ENCODE results near the gene ANKS1A. TPM values are rescaled to one million over a fixed set of nuclear protein-coding genes. Genes with fewer than 3 reads are reported as not detected.

Gene ANKS1A
- total RNA-seq, 6 experiments from 2014 or later = 6.7 to 17.4 (median 10.5) TPM

DNA sequence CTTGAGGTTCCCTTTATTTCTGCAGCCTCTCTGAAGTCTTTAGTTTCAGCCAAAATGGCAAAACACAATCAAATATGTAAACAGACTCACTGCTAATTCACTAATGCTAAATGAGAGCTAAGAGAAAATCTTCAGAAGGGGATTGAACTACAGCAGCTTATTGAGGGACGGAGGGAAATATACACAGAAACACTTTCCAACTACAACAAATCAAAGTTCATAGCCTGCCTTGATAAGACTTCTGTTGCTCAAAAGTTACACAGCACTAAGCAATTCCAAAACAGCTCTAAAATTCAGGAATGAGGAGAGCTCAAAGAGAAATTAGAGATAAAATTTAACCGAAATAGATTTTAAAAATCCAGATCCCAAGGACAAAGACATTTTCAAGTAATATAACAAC, 250.4 kb downstream of the ANKS1A start:
- H3K9me3 ChIP-seq = no peaks in the 10 kb centered on the region
- H3K27me3 ChIP-seq = no peaks in the 10 kb centered on the region
- H3K4me1 ChIP-seq = peaks cover 0 to 6% (median 0%) of the 10 kb centered on the region in 4 donors
- DNase-seq (no peak), ATAC-seq (peak; percentile 91 to 96 (median 92))
- 19% methylated on average over 2 of the region's 2 CpGs for WGBS (ENCODE audit: insufficient coverage, low coverage, low lambda C conversion rate, missing lambda C conversion rate)
- intact Hi-C loops (cut with DNase I) = no loop called here
- no peaks in the 10 kb centered on the region for H3K36me3 ChIP-seq
- H3K4me3 ChIP-seq = no peak overlapping the region
- H3K27ac ChIP-seq = peak overlapping the region in 2 of 3 donors; percentile 75 to 78
- no peak for TF ChIP-seq POLR2A (IDR thresholded peaks at IDR 0.05)
- TF ChIP-seq, protein P1, sequence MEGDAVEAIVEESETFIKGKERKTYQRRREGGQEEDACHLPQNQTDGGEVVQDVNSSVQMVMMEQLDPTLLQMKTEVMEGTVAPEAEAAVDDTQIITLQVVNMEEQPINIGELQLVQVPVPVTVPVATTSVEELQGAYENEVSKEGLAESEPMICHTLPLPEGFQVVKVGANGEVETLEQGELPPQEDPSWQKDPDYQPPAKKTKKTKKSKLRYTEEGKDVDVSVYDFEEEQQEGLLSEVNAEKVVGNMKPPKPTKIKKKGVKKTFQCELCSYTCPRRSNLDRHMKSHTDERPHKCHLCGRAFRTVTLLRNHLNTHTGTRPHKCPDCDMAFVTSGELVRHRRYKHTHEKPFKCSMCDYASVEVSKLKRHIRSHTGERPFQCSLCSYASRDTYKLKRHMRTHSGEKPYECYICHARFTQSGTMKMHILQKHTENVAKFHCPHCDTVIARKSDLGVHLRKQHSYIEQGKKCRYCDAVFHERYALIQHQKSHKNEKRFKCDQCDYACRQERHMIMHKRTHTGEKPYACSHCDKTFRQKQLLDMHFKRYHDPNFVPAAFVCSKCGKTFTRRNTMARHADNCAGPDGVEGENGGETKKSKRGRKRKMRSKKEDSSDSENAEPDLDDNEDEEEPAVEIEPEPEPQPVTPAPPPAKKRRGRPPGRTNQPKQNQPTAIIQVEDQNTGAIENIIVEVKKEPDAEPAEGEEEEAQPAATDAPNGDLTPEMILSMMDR (IDR thresholded peaks at IDR 0.05) = no peak

DNA sequence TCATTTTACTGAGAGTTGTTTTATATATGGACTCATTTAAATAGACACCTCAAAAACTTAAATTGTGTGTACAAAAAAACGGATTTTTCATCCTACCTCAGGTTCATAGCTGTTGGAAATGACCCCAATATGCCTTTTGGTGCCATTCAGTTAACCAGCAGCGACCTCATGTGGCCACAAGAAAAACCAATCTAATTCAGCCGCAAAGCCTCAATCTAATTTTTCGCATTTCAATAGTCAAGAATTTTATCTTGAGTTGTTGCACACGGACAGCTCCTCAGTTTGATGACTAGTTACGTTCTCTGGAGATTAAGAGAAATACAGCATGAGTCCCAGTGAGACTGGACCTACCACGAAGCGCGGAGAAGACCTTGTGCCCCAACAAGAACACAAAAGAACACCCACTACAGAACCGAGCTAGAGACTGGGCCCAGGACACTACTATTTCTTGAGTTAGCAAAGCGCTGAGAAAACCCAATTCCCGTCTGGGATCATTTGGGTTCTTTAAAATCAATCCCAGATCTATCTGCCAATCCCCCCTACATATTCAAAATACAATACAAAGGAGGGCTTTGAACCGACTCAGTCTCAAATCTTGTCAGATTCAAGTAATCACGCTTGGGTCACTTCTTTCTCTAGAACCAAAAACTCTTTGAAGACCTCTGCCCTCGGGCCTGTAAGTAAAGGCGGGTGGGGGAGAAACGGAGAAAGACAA, 251.0 kb downstream of the ANKS1A start:
- ATAC-seq (peak; percentile 74 to 87 (median 79)), DNase-seq (peak in 2 of 3 donors; percentile 29 to 56)
- Histone ChIP-seq H3K4me1 (peaks cover 0 to 6% (median 0%) of the 10 kb centered on the region in 4 donors), H3K27me3 (no peaks in the 10 kb centered on the region), H3K4me3 (no peak overlapping the region), H3K36me3 (no peaks in the 10 kb centered on the region), H3K9me3 (no peaks in the 10 kb centered on the region), H3K27ac (peak overlapping the region in 2 of 3 donors; percentile 75 to 78)
- no peak for TF ChIP-seq POLR2A (IDR thresholded peaks at IDR 0.05)
- TF ChIP-seq, protein P1 (IDR thresholded peaks at IDR 0.05) = peak; percentile 79 to 94 (median 84)
- WGBS (ENCODE audit: insufficient coverage, low coverage, low lambda C conversion rate, missing lambda C conversion rate) = 21% methylated on average over 17 of the region's 17 CpGs
- intact Hi-C loops (cut with DNase I) = loop anchor here in 1 of 2 donors (5.0 to 10.0 kb wide), 3 partner anchors 65 to 153 kb away; no protein-coding TSS in a partner anchor

DNA sequence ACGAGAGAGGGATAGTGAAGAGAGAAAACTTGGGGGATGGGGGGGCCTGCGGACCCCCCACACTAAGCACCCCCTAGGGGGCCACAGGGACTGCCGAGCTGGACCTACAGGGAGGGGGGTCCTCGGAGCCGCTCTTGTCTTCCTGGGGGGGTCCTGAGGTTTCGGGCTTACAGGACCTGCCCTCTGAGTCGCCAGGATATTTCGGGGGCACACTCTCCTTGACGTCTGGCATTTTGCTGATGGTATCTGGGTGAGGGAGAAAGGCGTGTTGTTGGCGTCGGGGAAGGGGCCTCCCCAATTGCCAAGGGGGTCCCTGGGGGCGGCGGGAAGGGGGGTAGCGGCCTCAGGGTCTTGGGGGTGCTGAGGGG, 251.6 kb downstream of the ANKS1A start:
- H3K4me3 ChIP-seq = no peak overlapping the region
- no peak overlapping the region for H3K27ac ChIP-seq
- WGBS (ENCODE audit: insufficient coverage, low coverage, low lambda C conversion rate, missing lambda C conversion rate) = 35% methylated on average over 11 of the region's 15 CpGs
- H3K36me3 ChIP-seq = no peaks in the 10 kb centered on the region
- intact Hi-C loops (cut with DNase I) = loop anchor here in 1 of 2 donors (5.0 to 10.0 kb wide), 3 partner anchors 64 to 153 kb away; no protein-coding TSS in a partner anchor
- H3K4me1 ChIP-seq = peaks cover 0 to 6% (median 0%) of the 10 kb centered on the region in 4 donors
- no peaks in the 10 kb centered on the region for H3K9me3 ChIP-seq
- DNase-seq (no peak), ATAC-seq (no peak)
- no peaks in the 10 kb centered on the region for H3K27me3 ChIP-seq
- no peak for TF ChIP-seq POLR2A (IDR thresholded peaks at IDR 0.05)
- TF ChIP-seq, protein P1 (IDR thresholded peaks at IDR 0.05) = no peak

Small RNA genes lying within 50 kb of the gene (small RNA-seq; reads per million reads assigned to genes)
- 0 reads per million in 2 experiments for gene AL138721.1

Other genes starting within 250 kb of the ANKS1A start
- gene ILRUN, start 192.5 kb upstream of the ANKS1A start, total RNA-seq = 10 to 100 TPM; 55.5 to 89.1 (median 67.1) TPM
- gene SNRPC, start 131.8 kb upstream of the ANKS1A start, total RNA-seq = 10 to 100 TPM; 29.6 to 61.3 (median 33.3) TPM
- 1 to 10 TPM; 5.1 to 9.2 (median 7.8) TPM for gene BLTP3A, start 97.2 kb upstream of the ANKS1A start, total RNA-seq
- gene TAF11, start 1.2 kb upstream of the ANKS1A start, total RNA-seq = 10 to 100 TPM in 3 of 6 experiments, 1 to 10 TPM in 3; 8.9 to 13.4 (median 10.3) TPM

All from right lobe of liver (tissue), 6 donors.